NCI-H2227 (cell line): ENCODE data around the gene PPOX.

ENCODE experiments used
- DNase-seq: peaks from one replicate; lab custom pipeline; 2025; ENCODE audit not compliant: unreplicated experiment; lab: John Stamatoyannopoulos, UW

Gene PPOX

DNA sequence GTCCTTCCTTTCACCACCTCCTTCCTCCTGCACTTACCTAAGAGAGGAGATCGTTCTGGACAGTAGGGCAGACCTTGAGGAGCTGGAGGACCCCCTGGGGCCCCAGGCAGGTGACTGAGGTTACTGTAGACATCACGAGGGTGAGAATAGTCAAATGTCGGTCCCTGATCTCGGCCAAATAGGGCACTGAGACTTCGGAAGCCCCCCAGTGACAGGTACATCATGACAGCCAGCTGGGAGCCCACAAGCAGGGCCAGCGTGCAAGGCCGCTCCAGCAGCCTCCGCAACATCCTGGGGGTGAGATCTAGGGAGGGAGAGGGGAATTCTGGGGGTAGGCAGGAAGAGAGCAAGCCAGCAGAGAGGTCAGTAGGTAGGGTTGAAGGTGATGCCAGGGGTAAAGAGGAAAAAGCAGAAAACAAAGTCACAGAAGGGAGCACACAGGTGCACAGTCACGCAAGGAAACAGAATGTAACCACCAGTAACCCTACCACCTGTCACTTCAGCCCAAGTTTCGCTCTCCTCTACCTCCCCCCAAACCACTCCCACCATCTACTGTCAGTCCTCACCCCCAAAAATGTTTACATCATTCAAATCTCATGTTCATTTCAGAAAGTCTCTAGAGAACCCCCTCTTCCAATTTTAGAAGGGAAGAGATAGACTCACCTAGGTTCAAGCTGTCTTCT lies 9.7 kb downstream of the PPOX start:
- DNase-seq, result no peak

DNA sequence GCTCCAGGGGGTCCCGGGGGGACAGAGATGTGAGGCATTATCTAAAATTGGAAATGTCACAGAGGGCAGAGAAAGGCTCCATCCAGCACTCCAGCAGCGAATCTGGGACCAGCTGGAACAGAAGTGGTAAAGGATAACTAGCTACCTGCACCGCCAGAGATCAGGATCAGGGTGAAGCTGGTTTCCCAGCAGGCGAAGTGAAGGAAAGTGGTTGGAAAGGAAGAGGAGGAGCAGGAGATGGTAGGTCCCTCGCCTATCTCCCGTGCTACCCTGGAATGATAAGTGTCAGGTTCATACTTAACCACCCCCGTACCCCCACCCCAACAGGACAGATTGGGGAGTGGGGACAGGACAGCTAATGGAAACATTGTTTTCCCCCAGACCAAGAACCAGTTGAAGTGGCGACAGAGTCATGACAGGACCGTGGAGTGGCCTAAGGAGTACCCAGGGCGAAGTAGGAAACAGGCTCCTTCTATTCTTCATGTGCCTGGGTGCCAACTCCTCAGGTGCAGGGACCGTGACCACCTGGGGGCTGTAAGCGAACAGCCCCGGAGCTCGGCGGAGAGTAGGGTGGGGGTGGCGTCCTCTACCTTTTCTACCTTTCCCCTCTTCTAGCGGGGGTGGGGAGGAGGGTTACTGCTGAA lies 10.4 kb downstream of the PPOX start:
- DNase-seq, result no peak

DNA sequence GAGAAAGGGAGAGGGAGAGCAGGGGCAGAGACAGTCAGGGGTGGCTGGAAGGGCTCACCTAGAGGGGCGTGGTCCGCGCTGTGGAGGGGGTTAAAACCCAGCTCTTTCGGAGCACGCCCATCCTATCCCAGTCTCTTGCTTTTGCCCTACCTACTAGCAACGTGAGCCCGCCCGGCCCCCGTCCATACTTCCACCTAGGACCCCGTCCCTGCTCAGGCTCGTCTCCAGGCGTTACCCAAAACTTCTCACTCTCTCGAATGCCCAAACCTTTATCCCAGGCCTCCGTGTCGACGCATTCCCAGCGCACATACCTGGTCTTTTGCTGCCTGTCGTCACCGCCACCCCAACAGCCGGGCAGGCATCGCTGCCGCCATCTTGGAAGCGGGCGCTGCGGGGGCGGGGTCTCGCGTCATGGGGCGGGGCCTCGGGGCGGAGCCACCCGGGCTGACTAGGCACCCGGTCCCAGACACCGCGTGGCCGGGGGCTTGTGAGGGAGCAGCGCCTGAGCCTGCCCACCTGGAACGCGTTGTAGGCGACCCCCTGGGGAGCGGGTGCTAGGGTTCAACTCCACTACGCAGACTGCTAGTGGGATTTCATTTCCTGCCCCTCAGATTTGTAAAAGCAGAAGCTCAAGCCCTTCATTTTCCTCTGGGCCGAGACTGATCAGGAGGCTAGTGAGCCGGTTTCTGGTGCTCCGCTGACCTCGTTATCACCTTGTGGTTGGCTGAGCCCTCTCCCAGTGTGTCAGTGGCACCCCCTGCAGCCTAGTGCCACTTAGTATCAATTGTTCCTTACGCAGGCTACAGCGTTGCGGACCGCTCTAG lies 11.1 kb downstream of the PPOX start, which contains the start of gene B4GALT3:
TSS of gene B4GALT3 (minus strand) at position 396 of the 824 bp plus-strand sequence. CDS start 1,447 bp downstream, outside the sequence.
- DNase-seq, result peak; percentile 89

DNA sequence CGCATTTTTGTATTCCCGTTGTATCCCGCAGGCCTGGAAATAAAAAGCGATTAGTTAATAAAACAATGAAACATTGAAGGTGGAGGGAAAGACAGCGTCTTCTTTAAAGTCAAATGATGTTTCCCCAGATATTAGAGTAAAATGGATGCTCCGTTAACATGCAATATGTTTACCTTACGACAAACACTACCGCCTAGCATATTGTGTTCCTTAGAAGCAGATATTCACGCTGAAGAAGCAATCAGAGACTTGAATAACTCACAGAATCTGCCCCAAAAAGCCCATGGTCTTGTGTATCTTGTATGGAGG lies 11.7 kb downstream of the PPOX start:
- no peak for DNase-seq

DNA sequence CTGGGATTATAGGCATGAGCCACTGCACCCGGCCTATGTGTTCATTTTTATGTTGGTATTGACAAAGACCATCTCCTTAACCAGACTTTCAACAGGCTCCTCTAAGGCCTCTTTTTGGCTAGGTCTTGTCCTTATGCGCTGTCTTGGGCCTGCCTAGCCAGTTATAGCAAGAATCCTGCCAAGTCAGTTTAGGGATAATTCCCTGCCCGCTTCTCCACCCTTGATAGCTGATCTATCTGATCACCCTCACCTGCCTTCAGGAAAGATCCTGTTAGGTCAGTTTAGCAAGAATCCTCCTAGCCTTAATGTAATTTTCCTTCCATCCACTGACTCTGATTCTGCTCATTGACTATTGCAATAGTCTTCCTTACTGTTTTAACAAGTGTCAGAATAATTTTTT lies 13.5 kb downstream of the PPOX start:
- no peak for DNase-seq

DNA sequence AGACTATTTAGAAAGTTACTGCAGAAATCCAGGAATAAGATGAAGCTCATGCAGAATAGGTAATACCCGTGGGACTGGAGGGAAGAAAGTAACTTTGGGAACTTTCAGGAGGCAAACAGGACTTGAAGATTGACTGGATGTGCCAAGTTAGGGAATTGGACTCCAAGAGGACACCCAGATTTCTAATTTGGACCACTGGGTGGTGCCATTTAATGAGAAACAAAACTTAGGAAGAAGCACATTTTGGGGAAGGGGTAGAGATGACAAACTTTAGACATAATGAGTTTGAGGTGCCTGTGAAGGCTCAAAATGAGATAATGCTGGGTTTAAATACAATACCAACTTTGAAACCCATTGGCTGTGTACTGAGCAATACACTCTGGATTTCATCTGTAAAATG lies 14.4 kb downstream of the PPOX start:
- DNase-seq, result no peak

DNA sequence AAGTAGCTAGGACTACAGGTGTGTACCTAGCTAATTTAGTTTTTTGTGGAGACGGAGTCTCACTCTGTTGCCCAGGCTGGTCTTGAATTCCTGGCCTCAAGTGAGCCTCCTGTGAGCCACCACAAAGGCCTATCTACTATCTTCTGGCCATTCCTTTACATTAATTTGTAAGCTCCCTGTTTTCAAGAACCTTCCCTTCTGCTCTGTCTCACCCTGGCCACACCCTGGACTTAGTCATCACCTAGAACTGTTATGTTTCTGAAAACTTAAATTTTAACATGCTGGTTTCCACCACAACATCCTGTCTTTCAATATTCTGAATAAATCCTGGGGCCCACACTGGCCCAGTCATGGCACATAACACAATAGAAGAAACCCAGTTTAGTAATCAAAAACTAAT lies 16.0 kb downstream of the PPOX start:
- DNase-seq, result no peak

DNA sequence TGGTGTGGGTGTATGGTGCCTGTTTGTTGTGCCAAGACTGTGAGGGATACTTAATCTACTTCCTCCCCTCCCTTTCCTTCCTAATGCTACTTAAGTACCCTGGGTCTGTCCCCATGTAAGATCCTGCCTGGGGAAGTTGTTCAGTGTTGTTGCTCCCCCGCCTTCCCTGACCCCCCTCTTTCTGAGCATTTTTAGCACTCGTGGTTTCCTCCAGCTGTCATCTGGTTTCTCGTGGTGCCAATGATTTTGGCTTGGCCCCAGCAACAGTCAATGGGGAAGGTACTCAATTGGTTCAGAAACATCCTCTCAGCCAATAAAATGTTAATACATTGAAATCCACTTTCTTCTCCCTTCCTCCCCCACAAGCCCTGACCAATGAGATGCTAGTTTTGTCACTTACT lies 19.1 kb downstream of the PPOX start:
- DNase-seq, result no peak

DNA sequence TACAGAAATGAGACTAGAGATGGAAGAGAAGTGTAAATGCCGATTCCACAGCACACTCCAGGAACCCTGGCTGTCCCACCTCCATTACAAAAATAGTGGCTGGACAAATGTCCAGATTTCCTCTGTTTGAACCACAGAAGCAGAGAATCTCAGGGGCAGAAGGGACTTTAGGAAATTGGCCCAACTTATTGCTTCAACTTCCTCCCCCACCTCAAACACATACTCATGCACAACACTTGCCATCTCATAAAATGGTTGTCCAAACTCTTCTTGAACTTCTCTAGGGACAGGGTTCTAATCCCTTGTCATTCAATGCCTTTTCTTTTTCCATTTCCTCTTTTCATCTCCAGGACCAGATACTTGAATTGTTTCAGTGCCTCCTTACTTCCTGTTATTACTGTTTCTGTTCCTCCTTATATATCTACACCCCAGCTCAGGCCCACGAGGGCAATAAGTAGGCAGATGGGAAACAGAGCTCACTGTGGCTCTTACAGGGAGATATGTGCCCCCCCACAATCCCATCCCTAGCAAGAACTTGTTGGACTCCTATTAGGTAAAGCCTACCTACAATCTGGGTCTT lies 19.6 kb downstream of the PPOX start:
- DNase-seq, result no peak

DNA sequence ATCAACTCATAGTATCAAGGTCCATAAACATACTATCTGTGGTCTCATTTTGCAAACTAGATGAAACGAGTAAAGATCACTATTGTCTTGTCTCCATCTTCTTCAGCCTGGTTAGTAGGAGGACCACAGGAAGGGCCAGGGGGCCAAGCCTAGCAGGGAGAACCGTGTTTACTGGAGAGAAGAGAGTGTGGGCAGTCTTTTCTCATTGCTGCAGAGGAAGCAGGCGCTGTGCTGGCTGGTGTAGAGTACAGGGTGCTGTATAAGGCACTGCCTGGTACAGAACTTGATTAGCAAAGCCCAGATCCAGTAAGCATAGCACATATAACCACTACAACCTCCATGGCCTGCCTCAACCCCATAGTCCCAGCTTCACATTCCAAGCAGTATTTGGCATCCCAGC lies 21.1 kb downstream of the PPOX start:
- no peak for DNase-seq

DNA sequence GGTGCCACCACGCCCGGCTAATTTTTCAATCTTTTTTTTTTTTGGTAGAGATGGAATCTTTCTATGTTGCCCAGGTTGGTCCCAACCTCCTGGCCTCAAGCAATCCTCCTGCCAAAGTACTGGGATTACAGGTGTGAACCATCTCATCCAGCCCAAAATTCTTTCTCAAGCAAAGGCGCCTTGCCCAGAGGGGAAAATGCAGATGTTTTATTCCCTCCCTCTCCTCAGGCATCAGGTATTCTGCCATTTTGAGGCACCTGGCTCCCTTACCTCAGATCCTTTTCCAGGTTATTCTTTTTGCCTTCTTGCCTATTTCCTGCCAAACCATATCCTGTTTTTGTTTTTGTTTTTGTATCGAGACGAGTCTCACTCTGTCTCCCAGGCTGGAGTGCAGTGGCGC lies 22.2 kb downstream of the PPOX start:
- DNase-seq, result no peak

DNA sequence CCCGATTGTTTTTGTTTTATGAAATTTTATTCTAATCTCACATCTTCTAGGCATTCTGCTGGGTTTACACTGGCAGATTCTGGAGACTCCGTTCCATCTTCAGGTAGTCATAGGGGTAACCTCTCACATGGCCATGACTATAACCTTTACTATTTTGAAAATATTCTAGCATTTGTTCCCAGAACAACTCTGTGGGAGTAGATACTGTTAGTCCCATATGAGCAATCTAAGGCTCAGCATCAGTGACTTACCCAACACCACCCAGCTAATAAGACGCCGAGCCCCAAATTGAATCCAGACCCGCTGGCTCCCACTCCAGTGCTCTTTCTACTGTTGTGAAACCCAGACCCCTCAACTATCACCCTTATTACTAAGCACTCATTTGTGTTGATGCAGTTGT lies 22.8 kb downstream of the PPOX start:
- no peak for DNase-seq

DNA sequence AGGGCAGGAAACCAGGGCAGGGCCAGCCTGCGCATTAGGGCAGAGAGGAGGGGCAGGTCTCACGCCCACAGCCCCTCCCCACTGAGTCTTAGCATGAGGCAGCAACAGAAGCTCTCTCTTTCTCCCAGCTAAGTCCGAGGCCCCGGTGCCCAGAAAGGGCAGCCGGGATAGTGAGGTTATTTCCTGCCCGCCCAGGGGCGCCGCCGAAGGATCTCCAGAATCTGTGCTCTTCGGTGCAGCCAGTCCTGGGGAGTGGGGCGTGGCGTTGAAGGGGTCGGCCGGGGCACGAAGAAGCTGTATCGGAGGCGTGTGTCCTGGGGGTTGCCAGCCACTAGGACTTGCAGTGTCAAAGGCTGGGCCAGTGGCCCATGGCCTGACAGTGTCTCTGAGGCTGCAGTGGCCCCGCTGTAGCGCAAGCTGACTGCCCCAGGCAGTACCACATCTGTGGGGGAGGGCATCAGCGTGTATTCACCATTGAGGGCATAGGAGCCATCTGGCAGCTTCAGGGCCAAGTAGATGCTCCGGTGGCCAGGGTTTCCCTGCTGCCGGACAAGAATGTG lies 24.8 kb downstream of the PPOX start:
- peak; percentile 35 for DNase-seq

DNA sequence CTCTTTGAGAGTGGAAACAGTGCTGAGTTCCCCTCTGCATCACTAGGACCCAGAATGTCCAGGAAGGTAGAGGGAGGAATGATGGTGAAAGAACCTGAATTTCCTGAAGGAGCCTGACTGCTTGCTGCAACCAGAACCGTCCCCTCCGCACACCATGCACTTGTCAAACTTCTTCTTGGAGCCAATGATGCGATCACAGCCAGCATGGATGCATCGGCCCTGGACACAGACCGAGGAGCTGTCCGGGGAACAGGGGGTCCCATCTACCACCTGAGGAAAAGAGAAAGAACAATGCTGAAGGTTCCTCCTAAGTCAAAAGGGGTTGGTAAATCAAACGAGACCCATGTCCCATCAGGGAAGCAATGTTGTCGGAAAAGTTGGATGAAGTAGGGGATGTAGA lies 25.7 kb downstream of the PPOX start:
- DNase-seq, result no peak

DNA sequence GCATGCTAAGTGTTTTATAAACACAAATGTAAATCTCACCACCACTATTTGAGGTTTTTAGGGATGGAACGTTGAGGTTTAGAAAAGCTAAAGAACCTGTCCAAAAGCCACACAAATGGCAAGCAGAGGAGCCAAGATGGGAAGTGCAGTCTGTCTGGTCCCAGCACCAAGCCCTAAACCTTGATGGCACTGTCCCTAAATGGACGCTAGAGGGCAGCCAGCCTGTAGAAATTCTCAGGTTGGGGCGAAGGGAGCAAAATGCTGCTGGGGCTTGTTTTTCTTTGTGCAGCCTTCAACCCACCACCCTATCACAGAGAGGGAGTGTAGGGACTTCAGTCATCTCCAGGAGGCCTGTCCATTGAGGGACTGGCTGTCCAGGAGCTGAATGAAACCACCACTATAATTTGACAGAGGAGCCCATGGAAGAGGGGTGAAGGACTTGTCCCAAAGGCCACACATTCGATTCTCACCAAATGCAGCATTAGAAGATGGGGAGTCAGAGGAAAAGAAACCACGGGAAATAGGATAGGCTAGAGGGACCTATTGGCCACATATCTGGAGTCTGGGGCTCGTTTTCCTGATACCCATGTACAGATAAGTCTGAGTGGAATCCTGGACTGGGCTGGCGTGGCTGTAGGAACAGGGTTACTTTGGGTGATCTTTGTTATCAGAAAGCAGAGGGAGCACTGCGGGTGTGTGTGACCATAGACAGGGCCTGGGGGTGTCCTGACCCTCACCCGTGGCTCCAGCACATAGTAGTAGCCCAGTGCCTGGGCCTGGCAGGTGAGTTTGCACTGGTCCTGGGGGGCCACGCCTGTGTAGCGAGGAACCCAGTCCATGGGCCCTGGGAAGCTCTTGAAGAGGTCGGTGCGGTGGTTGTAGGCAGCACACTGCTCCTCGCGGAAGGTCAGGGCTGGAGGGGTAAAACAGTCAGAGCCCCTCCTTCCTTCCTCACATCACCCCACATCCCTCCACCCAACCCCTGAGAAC lies 26.5 kb downstream of the PPOX start:
- DNase-seq, result peak; percentile 87

DNA sequence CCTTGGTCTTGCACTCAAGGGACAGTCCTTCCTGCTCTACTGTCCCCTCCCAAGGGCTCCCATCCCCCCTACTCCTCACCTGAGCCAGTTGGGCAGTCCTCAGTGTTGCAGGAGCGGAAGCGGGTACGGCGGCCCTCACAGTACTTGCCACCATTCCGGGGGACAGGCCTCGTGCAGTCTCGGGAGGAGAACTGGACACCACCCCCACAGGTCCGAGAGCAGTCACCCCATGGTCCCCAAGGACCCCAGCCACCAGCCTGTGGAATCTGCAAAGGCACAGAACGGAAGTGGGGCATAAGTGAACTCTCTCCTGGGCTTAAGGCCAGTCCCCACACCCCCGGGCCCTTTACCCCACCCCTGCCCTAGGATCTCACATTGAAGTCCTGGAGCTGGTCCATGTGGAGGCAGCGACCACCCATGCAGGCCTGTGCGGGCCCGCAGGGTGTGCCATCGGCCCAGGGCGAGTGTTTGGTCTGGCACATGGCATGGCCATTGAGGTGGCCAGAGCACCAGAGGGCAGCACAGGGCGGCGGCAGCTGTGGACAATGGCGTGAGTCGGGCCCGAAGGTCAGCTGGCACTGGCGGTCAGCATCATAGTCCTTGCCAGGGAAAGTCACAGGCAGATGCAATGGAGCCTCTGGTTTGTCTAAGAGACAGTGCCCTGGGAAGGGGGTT lies 27.5 kb downstream of the PPOX start:
- no peak for DNase-seq

DNA sequence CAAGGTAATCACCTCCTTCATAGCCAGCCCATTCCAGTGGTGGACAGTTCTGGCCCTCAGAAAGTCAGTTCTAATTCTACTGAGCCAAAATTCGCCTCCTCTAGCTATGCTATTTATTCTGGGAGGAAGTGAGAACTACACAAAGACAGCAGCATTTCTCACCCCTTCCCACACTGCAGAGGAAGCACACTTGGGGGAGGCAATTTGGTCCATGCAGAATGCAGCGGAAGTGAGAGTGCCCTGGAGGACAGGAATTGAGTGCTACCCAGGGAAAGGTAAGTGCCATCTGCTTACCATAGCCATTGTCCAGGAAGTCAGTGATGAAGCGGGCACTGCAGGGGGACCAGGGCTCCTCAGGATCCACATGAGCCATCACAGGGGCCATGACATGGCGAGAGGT lies 28.9 kb downstream of the PPOX start:
- DNase-seq, result no peak

DNA sequence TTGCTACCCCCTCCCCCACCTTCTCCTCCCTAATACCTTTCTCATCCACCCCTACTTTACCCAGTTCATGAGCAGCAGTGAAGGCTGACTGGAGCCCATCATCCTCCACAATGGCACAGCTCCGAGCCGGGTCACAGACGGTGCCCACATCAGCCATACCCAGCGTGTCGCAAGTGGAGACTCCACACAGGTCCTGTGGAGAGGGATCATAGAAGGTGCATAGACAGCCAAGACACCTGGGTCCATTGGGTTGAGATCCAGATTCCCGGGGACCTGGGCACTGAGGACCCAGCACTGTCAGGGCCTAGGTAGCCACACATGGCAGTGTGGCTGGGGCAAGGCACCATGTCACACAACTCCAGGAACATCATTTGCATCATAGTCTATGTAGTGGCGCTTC lies 29.9 kb downstream of the PPOX start:
- DNase-seq, result no peak

DNA sequence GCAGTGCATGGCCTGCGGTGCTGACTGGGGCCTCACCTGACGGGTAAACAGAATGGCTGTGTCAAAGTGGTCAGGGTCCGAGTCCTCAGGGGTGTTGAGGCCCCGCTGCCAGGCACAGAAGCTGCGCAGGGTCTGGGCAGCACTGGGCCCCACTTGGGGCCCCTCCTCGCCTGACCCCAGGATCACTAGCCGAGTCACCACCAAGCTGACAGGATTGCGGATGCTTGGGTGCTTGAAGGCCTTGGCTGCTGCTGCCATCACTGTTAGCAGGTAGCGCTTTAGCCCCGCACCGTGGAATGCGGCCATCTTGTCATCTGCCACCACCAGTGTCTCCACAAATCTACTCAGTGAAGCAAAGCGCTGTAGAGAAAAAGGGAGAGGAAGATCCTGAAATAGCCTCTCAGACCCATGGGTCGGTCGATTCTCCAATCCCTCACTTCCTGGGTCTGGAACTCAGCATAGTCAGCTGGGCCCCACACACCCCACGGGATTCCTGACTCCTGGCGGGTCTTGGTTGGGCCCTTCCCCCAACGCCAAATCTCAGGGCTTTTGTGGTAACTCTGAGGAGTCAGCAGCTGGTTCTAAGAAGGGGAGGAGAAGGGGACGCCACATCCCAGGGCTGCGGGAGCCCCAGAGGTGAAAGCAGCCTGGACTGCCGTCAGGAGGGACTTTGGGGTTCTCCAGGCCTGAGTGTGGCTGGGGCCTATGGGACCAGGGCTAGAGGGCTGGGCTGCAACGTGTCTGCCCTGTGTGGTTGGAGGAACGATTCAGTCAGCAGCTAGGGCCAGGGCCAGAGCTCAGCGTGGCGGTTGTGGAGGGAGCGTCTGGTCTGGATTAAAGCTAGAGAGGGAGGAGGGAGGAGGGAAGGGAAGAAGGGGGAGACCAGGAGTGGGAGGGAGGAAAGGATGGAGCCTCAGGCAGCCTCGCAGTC lies 30.6 kb downstream of the PPOX start:
- no peak for DNase-seq
